ENCODE data around the gene CADM2.
"Not testable (repeated sequence)": the region's sequence is repeated elsewhere in the genome, so short reads cannot be mapped to it uniquely, and the experiment has no call there.

CADM2 gene

DNA sequence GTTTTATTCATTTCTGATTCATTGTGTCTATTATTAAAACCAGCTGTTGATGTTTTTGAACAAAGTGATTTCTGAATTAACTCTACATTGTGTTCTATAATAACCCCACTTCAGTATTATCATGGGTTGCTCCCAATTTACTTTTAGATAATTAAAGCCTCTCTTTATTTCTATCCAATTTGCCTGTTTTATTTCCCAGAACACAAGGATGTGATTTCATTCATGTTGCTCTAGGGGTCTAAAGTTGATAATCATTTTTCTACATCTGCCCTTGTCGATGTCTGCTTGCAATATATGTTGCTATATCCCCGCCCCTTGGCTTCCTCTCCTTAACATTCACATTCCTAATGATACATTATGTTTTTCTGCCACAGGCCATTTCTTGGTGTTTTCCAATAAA lies 747.3 kb downstream of the CADM2 start:
- Histone ChIP-seq H3K36me3 (ENCODE audit: control insufficient read depth in 1 of 2, insufficient read depth in 2 of 2, low read length in 2 of 2) (no peaks in the 10 kb centered on the region), H3K4me3 (ENCODE audit: low read depth in 1 of 2, low read length in 2 of 2) (no peak overlapping the region), H3K27ac (ENCODE audit: low read depth, low read length) (no peak overlapping the region), H3K4me1 (ENCODE audit: control insufficient read depth in 1 of 2, insufficient read depth in 2 of 2, low read length in 2 of 2) (no peaks in the 10 kb centered on the region), H3K27me3 (ENCODE audit: control insufficient read depth in 1 of 2, insufficient read depth in 2 of 2, low read length in 2 of 2) (no peaks in the 10 kb centered on the region), H3K9me3 (ENCODE audit: control insufficient read depth in 1 of 2, low read length in 2 of 2) (no peaks in the 10 kb centered on the region), H3K9ac (ENCODE audit: low read depth in 1 of 2, low read length in 2 of 2) (no peak overlapping the region)

DNA sequence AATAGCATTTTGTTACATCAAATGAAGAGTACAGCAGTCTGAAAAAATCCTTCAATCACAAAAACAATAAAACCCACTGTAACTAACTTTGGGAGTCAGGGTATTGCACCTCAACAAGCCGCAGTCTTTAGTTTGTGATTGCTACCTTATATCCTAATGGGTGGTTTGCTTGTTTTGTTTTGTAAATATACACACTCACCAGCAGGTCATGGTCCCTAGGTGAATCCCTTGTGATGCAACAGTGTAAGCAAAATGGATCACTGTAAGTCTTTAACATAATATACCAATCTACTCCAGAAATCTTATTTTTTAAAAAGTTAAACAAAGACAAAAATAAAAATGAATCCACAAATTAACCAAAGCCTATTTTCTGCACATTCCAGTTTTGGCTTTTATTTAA lies 749.5 kb downstream of the CADM2 start:
- not testable (repeated sequence) for H3K9ac ChIP-seq (ENCODE audit: low read depth in 1 of 2, low read length in 2 of 2); H3K27me3 ChIP-seq (ENCODE audit: control insufficient read depth in 1 of 2, insufficient read depth in 2 of 2, low read length in 2 of 2); H3K9me3 ChIP-seq (ENCODE audit: control insufficient read depth in 1 of 2, low read length in 2 of 2); H3K36me3 ChIP-seq (ENCODE audit: control insufficient read depth in 1 of 2, insufficient read depth in 2 of 2, low read length in 2 of 2); H3K4me3 ChIP-seq (ENCODE audit: low read depth in 1 of 2, low read length in 2 of 2); H3K4me1 ChIP-seq (ENCODE audit: control insufficient read depth in 1 of 2, insufficient read depth in 2 of 2, low read length in 2 of 2); H3K27ac ChIP-seq (ENCODE audit: low read depth, low read length)

DNA sequence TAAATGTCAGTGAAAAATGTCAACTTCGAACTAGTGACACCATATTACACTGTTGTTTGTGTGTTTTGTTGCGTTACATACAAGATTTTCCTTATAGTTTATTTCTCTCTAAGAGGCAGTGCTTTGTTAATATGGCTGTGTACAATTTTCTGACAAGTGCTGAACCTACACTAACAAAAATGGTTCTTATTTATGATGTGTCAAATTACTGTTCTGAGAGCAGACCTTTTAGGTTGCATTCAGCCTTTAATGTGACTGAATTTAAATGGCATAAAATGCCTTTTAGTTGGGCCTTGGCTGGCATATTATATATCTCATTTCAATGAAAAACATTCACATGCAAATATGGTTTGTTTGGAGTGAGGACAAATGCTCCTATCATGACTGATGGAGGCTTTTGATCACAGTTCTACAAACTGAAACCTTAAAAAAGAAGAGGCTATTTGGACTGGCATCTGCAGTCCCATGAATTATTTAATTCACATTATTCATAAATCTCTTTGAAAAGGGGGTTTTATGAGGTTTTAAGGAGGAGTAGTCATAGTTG lies 750.6 kb downstream of the CADM2 start:
- no peaks in the 10 kb centered on the region for H3K9me3 ChIP-seq (ENCODE audit: control insufficient read depth in 1 of 2, low read length in 2 of 2)
- H3K27me3 ChIP-seq (ENCODE audit: control insufficient read depth in 1 of 2, insufficient read depth in 2 of 2, low read length in 2 of 2) = no peaks in the 10 kb centered on the region
- H3K9ac ChIP-seq (ENCODE audit: low read depth in 1 of 2, low read length in 2 of 2) = no peak overlapping the region
- no peak overlapping the region for H3K27ac ChIP-seq (ENCODE audit: low read depth, low read length)
- no peak overlapping the region for H3K4me3 ChIP-seq (ENCODE audit: low read depth in 1 of 2, low read length in 2 of 2)
- H3K36me3 ChIP-seq (ENCODE audit: control insufficient read depth in 1 of 2, insufficient read depth in 2 of 2, low read length in 2 of 2) = no peaks in the 10 kb centered on the region
- no peaks in the 10 kb centered on the region for H3K4me1 ChIP-seq (ENCODE audit: control insufficient read depth in 1 of 2, insufficient read depth in 2 of 2, low read length in 2 of 2)

DNA sequence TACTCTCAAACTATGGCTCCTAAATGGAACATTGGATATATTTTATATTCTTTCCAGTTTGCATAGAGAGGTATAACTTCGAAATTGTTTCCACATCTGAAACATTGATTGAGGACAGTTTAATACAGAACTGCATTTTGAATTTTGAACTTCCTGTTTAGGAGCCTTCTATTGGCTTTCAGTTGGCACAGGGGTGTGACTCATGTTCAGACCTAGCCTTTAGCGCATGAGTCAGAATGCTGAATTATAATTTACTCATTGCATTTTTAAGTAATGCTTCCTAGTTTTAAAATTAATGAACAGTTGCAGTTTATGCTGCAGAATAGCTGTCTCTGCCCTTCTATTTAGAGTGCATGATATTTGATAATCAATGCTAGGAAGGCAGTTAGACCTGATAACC lies 751.7 kb downstream of the CADM2 start:
- Histone ChIP-seq H3K9me3 (ENCODE audit: control insufficient read depth in 1 of 2, low read length in 2 of 2) (peaks cover 0 to under 1% of the 10 kb centered on the region in 2 donors), H3K9ac (ENCODE audit: low read depth in 1 of 2, low read length in 2 of 2) (no peak overlapping the region), H3K36me3 (ENCODE audit: control insufficient read depth in 1 of 2, insufficient read depth in 2 of 2, low read length in 2 of 2) (no peaks in the 10 kb centered on the region), H3K27me3 (ENCODE audit: control insufficient read depth in 1 of 2, insufficient read depth in 2 of 2, low read length in 2 of 2) (no peaks in the 10 kb centered on the region), H3K27ac (ENCODE audit: low read depth, low read length) (no peak overlapping the region), H3K4me1 (ENCODE audit: control insufficient read depth in 1 of 2, insufficient read depth in 2 of 2, low read length in 2 of 2) (no peaks in the 10 kb centered on the region), H3K4me3 (ENCODE audit: low read depth in 1 of 2, low read length in 2 of 2) (no peak overlapping the region)

DNA sequence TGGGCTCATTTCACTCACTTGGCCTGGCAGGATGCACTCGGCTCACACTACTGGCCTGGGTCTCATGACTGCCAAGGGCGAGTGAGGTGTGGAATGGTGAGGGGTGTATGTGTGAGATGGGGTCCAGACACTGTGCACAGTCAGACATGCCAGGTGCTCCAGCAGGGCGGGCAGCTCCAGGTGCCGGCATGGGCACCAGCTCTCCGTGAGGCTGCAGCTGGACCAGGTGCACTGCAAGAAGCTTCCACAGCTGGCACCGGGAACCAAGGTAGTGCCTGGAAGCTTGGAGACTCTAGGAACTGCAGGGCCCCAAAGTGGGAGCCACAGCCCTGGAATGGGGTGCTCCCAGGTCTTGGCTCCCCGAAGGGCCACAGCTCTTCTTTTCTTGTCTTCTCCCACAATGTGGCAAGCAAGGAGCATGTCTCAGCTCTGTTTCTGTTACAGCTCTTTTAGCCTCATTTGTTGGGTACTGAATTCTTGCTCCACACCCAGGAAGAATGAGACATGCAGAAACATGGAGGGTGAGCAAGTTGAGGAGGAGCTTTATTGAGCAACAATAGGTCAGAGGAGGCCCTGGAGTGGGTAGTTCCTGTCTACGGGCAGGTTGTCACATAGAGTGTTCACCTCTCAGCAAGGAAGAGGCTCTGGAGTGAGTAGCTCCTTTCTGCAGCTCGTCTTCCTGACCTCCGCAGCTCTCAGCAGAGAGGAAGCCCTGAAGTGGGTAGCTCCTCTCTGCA lies 762.8 kb downstream of the CADM2 start:
- H3K4me1 ChIP-seq (ENCODE audit: control insufficient read depth in 1 of 2, insufficient read depth in 2 of 2, low read length in 2 of 2) = no peaks in the 10 kb centered on the region
- H3K9me3 ChIP-seq (ENCODE audit: control insufficient read depth in 1 of 2, low read length in 2 of 2) = peaks cover 3 to 11% of the 10 kb centered on the region in 2 donors
- no peak overlapping the region for H3K27ac ChIP-seq (ENCODE audit: low read depth, low read length)
- H3K4me3 ChIP-seq (ENCODE audit: low read depth in 1 of 2, low read length in 2 of 2) = no peak overlapping the region
- H3K9ac ChIP-seq (ENCODE audit: low read depth in 1 of 2, low read length in 2 of 2) = no peak overlapping the region
- H3K36me3 ChIP-seq (ENCODE audit: control insufficient read depth in 1 of 2, insufficient read depth in 2 of 2, low read length in 2 of 2) = no peaks in the 10 kb centered on the region
- H3K27me3 ChIP-seq (ENCODE audit: control insufficient read depth in 1 of 2, insufficient read depth in 2 of 2, low read length in 2 of 2) = no peaks in the 10 kb centered on the region

DNA sequence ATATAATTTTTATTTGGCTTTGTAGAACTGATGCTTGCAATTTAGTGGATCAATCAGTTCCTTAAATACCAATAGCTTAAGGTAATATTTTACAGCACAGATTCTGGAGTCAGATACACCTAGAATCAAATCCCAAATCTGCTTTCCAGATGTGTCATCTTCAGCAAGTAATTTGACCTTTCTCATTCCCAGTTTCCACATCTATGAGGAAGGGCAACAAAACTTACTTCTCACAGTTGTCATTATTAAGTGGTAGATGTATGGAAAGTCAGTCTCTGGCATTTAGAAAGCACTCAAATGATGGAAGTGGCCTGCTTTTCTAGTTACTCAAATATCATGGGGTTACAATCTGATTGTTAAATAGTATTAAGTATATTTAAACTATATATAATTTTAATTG lies 767.0 kb downstream of the CADM2 start:
- Histone ChIP-seq H3K9me3 (ENCODE audit: control insufficient read depth in 1 of 2, low read length in 2 of 2) (peaks cover 2 to 11% of the 10 kb centered on the region in 2 donors), H3K27me3 (ENCODE audit: control insufficient read depth in 1 of 2, insufficient read depth in 2 of 2, low read length in 2 of 2) (no peaks in the 10 kb centered on the region), H3K4me1 (ENCODE audit: control insufficient read depth in 1 of 2, insufficient read depth in 2 of 2, low read length in 2 of 2) (no peaks in the 10 kb centered on the region), H3K9ac (ENCODE audit: low read depth in 1 of 2, low read length in 2 of 2) (no peak overlapping the region), H3K27ac (ENCODE audit: low read depth, low read length) (no peak overlapping the region), H3K36me3 (ENCODE audit: control insufficient read depth in 1 of 2, insufficient read depth in 2 of 2, low read length in 2 of 2) (no peaks in the 10 kb centered on the region), H3K4me3 (ENCODE audit: low read depth in 1 of 2, low read length in 2 of 2) (no peak overlapping the region)

DNA sequence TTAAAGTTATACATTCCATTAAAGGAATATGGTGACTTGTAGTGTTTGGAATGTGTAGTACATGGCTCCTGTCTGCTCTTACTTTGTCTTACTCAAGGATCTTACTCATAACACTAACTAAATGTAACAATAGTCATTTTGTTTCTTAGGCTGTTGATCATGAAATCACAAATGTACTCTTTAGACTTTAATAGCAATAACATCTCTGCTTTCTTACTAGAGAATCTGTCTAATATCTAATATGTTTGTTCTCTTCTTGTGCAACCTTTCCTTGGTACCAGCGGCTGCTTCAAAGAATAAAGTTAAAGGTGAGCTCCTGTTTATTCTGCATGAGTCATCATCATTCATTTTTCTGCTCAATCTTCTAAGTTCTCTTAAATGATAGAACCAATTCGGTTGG lies 767.5 kb downstream of the CADM2 start:
- no peaks in the 10 kb centered on the region for H3K27me3 ChIP-seq (ENCODE audit: control insufficient read depth in 1 of 2, insufficient read depth in 2 of 2, low read length in 2 of 2)
- H3K36me3 ChIP-seq (ENCODE audit: control insufficient read depth in 1 of 2, insufficient read depth in 2 of 2, low read length in 2 of 2) = no peaks in the 10 kb centered on the region
- no peak overlapping the region for H3K9ac ChIP-seq (ENCODE audit: low read depth in 1 of 2, low read length in 2 of 2)
- no peak overlapping the region for H3K4me3 ChIP-seq (ENCODE audit: low read depth in 1 of 2, low read length in 2 of 2)
- H3K9me3 ChIP-seq (ENCODE audit: control insufficient read depth in 1 of 2, low read length in 2 of 2) = peaks cover 2 to 9% of the 10 kb centered on the region in 2 donors
- no peak overlapping the region for H3K27ac ChIP-seq (ENCODE audit: low read depth, low read length)
- no peaks in the 10 kb centered on the region for H3K4me1 ChIP-seq (ENCODE audit: control insufficient read depth in 1 of 2, insufficient read depth in 2 of 2, low read length in 2 of 2)

DNA sequence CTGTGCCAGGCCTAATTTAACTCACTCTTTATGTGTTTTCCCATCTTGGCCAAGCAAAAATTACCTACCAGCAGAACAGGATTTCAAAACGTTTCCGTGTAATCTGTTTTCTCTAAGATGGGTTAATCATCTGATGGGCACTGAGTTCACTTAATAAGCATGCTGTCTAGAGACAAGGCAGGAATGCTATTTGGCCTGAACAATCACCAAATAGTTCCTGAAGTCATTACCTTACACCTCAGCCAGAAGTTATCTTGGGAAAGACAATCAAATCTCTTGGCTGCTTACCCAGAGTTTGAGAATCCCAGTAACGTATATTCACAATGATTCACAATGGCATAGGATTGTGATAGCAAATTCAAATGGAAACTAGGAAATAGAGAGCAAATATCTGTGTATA lies 779.1 kb downstream of the CADM2 start:
- H3K27ac ChIP-seq (ENCODE audit: low read depth, low read length) = no peak overlapping the region
- no peak overlapping the region for H3K4me3 ChIP-seq (ENCODE audit: low read depth in 1 of 2, low read length in 2 of 2)
- no peaks in the 10 kb centered on the region for H3K4me1 ChIP-seq (ENCODE audit: control insufficient read depth in 1 of 2, insufficient read depth in 2 of 2, low read length in 2 of 2)
- H3K9ac ChIP-seq (ENCODE audit: low read depth in 1 of 2, low read length in 2 of 2) = no peak overlapping the region
- no peaks in the 10 kb centered on the region for H3K36me3 ChIP-seq (ENCODE audit: control insufficient read depth in 1 of 2, insufficient read depth in 2 of 2, low read length in 2 of 2)
- H3K9me3 ChIP-seq (ENCODE audit: control insufficient read depth in 1 of 2, low read length in 2 of 2) = peaks cover 0 to 2% of the 10 kb centered on the region in 2 donors
- no peaks in the 10 kb centered on the region for H3K27me3 ChIP-seq (ENCODE audit: control insufficient read depth in 1 of 2, insufficient read depth in 2 of 2, low read length in 2 of 2)

DNA sequence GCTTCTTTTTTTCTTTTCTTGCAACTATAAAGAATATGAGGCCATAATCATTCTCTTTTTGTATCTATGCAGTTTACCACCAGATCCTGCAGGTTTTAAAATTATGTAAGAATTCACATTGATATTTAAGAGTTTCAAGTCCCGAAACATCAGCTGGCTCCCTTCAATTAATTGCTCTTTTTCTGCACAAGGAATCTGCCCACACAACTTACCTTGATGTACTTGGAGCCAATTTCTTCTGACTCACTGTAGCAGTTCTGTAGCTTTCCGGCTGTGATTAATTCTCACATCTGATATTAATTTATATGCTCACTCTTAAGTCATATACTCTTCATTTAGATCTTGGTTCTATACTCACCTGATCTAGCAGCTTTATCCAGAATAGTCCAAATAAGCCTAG lies 781.8 kb downstream of the CADM2 start:
- Histone ChIP-seq H3K9me3 (ENCODE audit: control insufficient read depth in 1 of 2, low read length in 2 of 2) (peaks cover 0 to 2% of the 10 kb centered on the region in 2 donors), H3K27ac (ENCODE audit: low read depth, low read length) (no peak overlapping the region), H3K4me3 (ENCODE audit: low read depth in 1 of 2, low read length in 2 of 2) (no peak overlapping the region), H3K27me3 (ENCODE audit: control insufficient read depth in 1 of 2, insufficient read depth in 2 of 2, low read length in 2 of 2) (no peaks in the 10 kb centered on the region), H3K9ac (ENCODE audit: low read depth in 1 of 2, low read length in 2 of 2) (no peak overlapping the region), H3K4me1 (ENCODE audit: control insufficient read depth in 1 of 2, insufficient read depth in 2 of 2, low read length in 2 of 2) (no peaks in the 10 kb centered on the region), H3K36me3 (ENCODE audit: control insufficient read depth in 1 of 2, insufficient read depth in 2 of 2, low read length in 2 of 2) (no peaks in the 10 kb centered on the region)

DNA sequence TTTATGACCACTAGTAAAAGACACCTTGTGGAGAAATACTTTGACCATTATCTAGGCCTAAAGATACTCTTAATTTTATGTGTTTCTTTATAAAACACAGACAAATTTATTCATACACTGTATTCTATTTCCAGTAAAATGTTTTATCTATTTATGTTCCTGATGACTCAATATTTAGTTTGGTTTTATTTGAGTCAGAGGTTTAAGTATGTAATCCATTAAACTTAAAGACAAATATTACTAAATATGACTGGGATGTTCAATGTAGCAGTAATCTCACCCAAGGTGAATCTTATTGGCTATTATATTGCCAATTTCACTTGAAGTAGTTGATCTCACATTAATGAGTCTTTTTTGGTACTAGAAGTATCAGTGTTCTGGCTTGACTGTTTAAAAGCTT lies 799.7 kb downstream of the CADM2 start:
- Histone ChIP-seq H3K9ac (ENCODE audit: low read depth in 1 of 2, low read length in 2 of 2) (no peak overlapping the region), H3K4me1 (ENCODE audit: control insufficient read depth in 1 of 2, insufficient read depth in 2 of 2, low read length in 2 of 2) (no peaks in the 10 kb centered on the region), H3K9me3 (ENCODE audit: control insufficient read depth in 1 of 2, low read length in 2 of 2) (peaks cover 0 to 6% of the 10 kb centered on the region in 2 donors), H3K27ac (ENCODE audit: low read depth, low read length) (no peak overlapping the region), H3K4me3 (ENCODE audit: low read depth in 1 of 2, low read length in 2 of 2) (no peak overlapping the region), H3K27me3 (ENCODE audit: control insufficient read depth in 1 of 2, insufficient read depth in 2 of 2, low read length in 2 of 2) (no peaks in the 10 kb centered on the region), H3K36me3 (ENCODE audit: control insufficient read depth in 1 of 2, insufficient read depth in 2 of 2, low read length in 2 of 2) (no peaks in the 10 kb centered on the region)
